ENCODE measurements around the gene REG4.

REG4 gene

GRCh38 chr1:119773711-119774241 is 37.5 kb downstream of the REG4 start:
- 33% methylated on average over 3 of the region's 3 CpGs for WGBS
- H2AK5ac ChIP-seq (ENCODE audit: low read length, severe bottlenecking) = no peak overlapping the region
- no peaks in the 10 kb centered on the region for H3K36me3 ChIP-seq (ENCODE audit: control insufficient read depth in 1 of 2, insufficient read depth in 2 of 2, low read depth in 1 of 2, low read length in 2 of 2)
- peak overlapping the region in 1 of 2 experiments; percentile 65 for H3K14ac ChIP-seq (ENCODE audit: low read length in 2 of 2)
- peaks cover 8% of the 10 kb centered on the region for H3K4me1 ChIP-seq (ENCODE audit: control insufficient read depth, insufficient read depth, low read depth, low read length)
- H3K4me3 ChIP-seq (ENCODE audit: insufficient read depth in 1 of 2, low read depth in 1 of 2, low read length in 2 of 2) = no peak overlapping the region
- H3K79me1 ChIP-seq (replicated peaks; ENCODE audit: low read length, poor library complexity, severe bottlenecking) = no peaks in the 10 kb centered on the region
- H3K4me2 ChIP-seq (ENCODE audit: low read length, poor library complexity, severe bottlenecking) = peak overlapping the region; percentile 10
- H2AFZ ChIP-seq (ENCODE audit: low read depth, low read length) = no peak overlapping the region
- no peak overlapping the region for H3K9ac ChIP-seq (ENCODE audit: low read length)
- no peak overlapping the region for H3K27ac ChIP-seq (ENCODE audit: low read length, poor library complexity, severe bottlenecking)
- H2BK120ac ChIP-seq (ENCODE audit: low read depth, low read length) = no peak overlapping the region
- H4K91ac ChIP-seq (ENCODE audit: low read length) = no peak overlapping the region
- peak overlapping the region in 1 of 2 experiments; percentile 65 for H3K18ac ChIP-seq (ENCODE audit: low read depth in 1 of 2, low read length in 2 of 2)
- no peak overlapping the region for H2BK5ac ChIP-seq (ENCODE audit: low read depth, low read length, poor library complexity, severe bottlenecking)
- H3K9me3 ChIP-seq (ENCODE audit: control insufficient read depth, low read length) = no peaks in the 10 kb centered on the region
- H3K4ac ChIP-seq (ENCODE audit: low read depth in 1 of 2, low read length in 2 of 2) = no peak overlapping the region
- H4K8ac ChIP-seq (ENCODE audit: low read length) = no peak overlapping the region
- H2BK12ac ChIP-seq (ENCODE audit: low read length in 2 of 2) = no peak overlapping the region
- no peak overlapping the region for H2BK15ac ChIP-seq (ENCODE audit: low read depth, poor library complexity, severe bottlenecking)
- peaks cover 0 to 18% of the 10 kb centered on the region in 2 experiments for H3K27me3 ChIP-seq (ENCODE audit: control insufficient read depth in 1 of 2, insufficient read depth in 1 of 2, low read length in 2 of 2)
- no peak overlapping the region for H3K23ac ChIP-seq (ENCODE audit: low read length in 2 of 2)
- peak; percentile 27 for DNase-seq

DNA sequence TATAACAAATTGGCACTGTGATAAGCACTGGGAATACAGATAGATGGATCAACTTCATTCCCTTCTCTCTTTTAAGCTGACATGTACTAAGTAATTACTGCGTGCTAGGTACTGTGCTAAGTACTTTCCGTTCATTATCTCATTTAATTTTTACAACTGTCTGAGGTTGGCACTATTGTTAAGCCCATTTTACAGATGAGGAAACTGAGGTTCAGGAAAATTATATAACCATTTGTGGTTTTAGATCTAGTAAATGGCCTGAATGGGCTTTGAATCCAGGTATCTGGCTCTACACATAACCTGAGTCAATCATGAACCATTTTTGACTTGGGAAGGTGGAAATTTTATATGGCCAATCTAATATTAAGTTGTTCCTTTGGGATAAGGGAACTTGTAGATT is 39.0 kb downstream of the REG4 start:
- H2AFZ ChIP-seq (ENCODE audit: low read depth, low read length) = no peak overlapping the region
- H3K4me1 ChIP-seq (ENCODE audit: control insufficient read depth, insufficient read depth, low read depth, low read length) = peaks cover 10% of the 10 kb centered on the region
- DNase-seq = no peak
- no peak overlapping the region for H3K9ac ChIP-seq (ENCODE audit: low read length)
- H3K4me2 ChIP-seq (ENCODE audit: low read length, poor library complexity, severe bottlenecking) = no peak overlapping the region
- H2BK120ac ChIP-seq (ENCODE audit: low read depth, low read length) = no peak overlapping the region
- H3K36me3 ChIP-seq (ENCODE audit: control insufficient read depth in 1 of 2, insufficient read depth in 2 of 2, low read depth in 1 of 2, low read length in 2 of 2) = no peaks in the 10 kb centered on the region
- no peaks in the 10 kb centered on the region for H3K9me3 ChIP-seq (ENCODE audit: control insufficient read depth, low read length)
- no peak overlapping the region for H3K18ac ChIP-seq (ENCODE audit: low read depth in 1 of 2, low read length in 2 of 2)
- H3K79me1 ChIP-seq (replicated peaks; ENCODE audit: low read length, poor library complexity, severe bottlenecking) = no peaks in the 10 kb centered on the region
- no peak overlapping the region for H3K4me3 ChIP-seq (ENCODE audit: insufficient read depth in 1 of 2, low read depth in 1 of 2, low read length in 2 of 2)
- H3K23ac ChIP-seq (ENCODE audit: low read length in 2 of 2) = no peak overlapping the region
- no peak overlapping the region for H2BK15ac ChIP-seq (ENCODE audit: low read depth, poor library complexity, severe bottlenecking)
- WGBS = no CpG with 5 or more reads among the region's 2 CpGs
- H4K8ac ChIP-seq (ENCODE audit: low read length) = no peak overlapping the region
- H2BK12ac ChIP-seq (ENCODE audit: low read length in 2 of 2) = no peak overlapping the region
- no peak overlapping the region for H3K14ac ChIP-seq (ENCODE audit: low read length in 2 of 2)
- peaks cover 1 to 23% of the 10 kb centered on the region in 2 experiments for H3K27me3 ChIP-seq (ENCODE audit: control insufficient read depth in 1 of 2, insufficient read depth in 1 of 2, low read length in 2 of 2)
- no peak overlapping the region for H2AK5ac ChIP-seq (ENCODE audit: low read length, severe bottlenecking)
- no peak overlapping the region for H2BK5ac ChIP-seq (ENCODE audit: low read depth, low read length, poor library complexity, severe bottlenecking)
- H4K91ac ChIP-seq (ENCODE audit: low read length) = no peak overlapping the region
- H3K27ac ChIP-seq (ENCODE audit: low read length, poor library complexity, severe bottlenecking) = no peak overlapping the region
- H3K4ac ChIP-seq (ENCODE audit: low read depth in 1 of 2, low read length in 2 of 2) = no peak overlapping the region

GRCh38 chr1:119771770-119772169 is 39.5 kb downstream of the REG4 start:
- no peak overlapping the region for H2BK5ac ChIP-seq (ENCODE audit: low read depth, low read length, poor library complexity, severe bottlenecking)
- peaks cover 10% of the 10 kb centered on the region for H3K4me1 ChIP-seq (ENCODE audit: control insufficient read depth, insufficient read depth, low read depth, low read length)
- H3K18ac ChIP-seq (ENCODE audit: low read depth in 1 of 2, low read length in 2 of 2) = no peak overlapping the region
- peaks cover 7 to 28% of the 10 kb centered on the region in 2 experiments for H3K27me3 ChIP-seq (ENCODE audit: control insufficient read depth in 1 of 2, insufficient read depth in 1 of 2, low read length in 2 of 2)
- H4K8ac ChIP-seq (ENCODE audit: low read length) = no peak overlapping the region
- H3K14ac ChIP-seq (ENCODE audit: low read length in 2 of 2) = no peak overlapping the region
- H2AK5ac ChIP-seq (ENCODE audit: low read length, severe bottlenecking) = no peak overlapping the region
- H2BK120ac ChIP-seq (ENCODE audit: low read depth, low read length) = no peak overlapping the region
- H2BK15ac ChIP-seq (ENCODE audit: low read depth, poor library complexity, severe bottlenecking) = no peak overlapping the region
- no peak overlapping the region for H3K4ac ChIP-seq (ENCODE audit: low read depth in 1 of 2, low read length in 2 of 2)
- no peak overlapping the region for H3K23ac ChIP-seq (ENCODE audit: low read length in 2 of 2)
- H3K36me3 ChIP-seq (ENCODE audit: control insufficient read depth in 1 of 2, insufficient read depth in 2 of 2, low read depth in 1 of 2, low read length in 2 of 2) = no peaks in the 10 kb centered on the region
- WGBS = 98% methylated on average over 2 of the region's 3 CpGs
- H3K9ac ChIP-seq (ENCODE audit: low read length) = no peak overlapping the region
- DNase-seq = no peak
- no peaks in the 10 kb centered on the region for H3K79me1 ChIP-seq (replicated peaks; ENCODE audit: low read length, poor library complexity, severe bottlenecking)
- no peak overlapping the region for H3K4me3 ChIP-seq (ENCODE audit: insufficient read depth in 1 of 2, low read depth in 1 of 2, low read length in 2 of 2)
- no peak overlapping the region for H2AFZ ChIP-seq (ENCODE audit: low read depth, low read length)
- H3K4me2 ChIP-seq (ENCODE audit: low read length, poor library complexity, severe bottlenecking) = no peak overlapping the region
- no peak overlapping the region for H2BK12ac ChIP-seq (ENCODE audit: low read length in 2 of 2)
- no peaks in the 10 kb centered on the region for H3K9me3 ChIP-seq (ENCODE audit: control insufficient read depth, low read length)
- H4K91ac ChIP-seq (ENCODE audit: low read length) = no peak overlapping the region
- no peak overlapping the region for H3K27ac ChIP-seq (ENCODE audit: low read length, poor library complexity, severe bottlenecking)

DNA sequence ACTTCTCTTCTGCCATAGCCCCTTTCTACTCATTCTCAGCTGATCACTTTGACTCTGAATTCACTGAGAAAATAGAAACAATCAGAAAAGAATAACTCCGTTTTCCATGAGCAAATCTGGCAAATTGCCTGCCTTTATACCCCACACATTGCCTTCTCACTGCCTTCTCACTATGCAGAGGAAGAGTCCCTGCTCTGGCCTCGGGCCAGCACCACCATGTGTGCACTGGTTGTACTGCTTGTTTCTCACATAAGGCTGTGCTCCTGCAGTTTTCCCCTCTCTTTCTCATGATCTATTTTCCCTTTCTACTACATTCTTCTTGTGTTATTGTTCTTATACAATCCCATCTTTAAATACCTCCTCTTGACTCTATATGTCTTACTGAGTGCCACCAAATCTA is 40.2 kb downstream of the REG4 start:
- peaks cover 10% of the 10 kb centered on the region for H3K4me1 ChIP-seq (ENCODE audit: control insufficient read depth, insufficient read depth, low read depth, low read length)
- no peak overlapping the region for H3K18ac ChIP-seq (ENCODE audit: low read depth in 1 of 2, low read length in 2 of 2)
- no peak overlapping the region for H3K27ac ChIP-seq (ENCODE audit: low read length, poor library complexity, severe bottlenecking)
- WGBS = 71% methylated on average over 2 of the region's 2 CpGs
- H2AK5ac ChIP-seq (ENCODE audit: low read length, severe bottlenecking) = no peak overlapping the region
- no peaks in the 10 kb centered on the region for H3K79me1 ChIP-seq (replicated peaks; ENCODE audit: low read length, poor library complexity, severe bottlenecking)
- no peak overlapping the region for H2BK15ac ChIP-seq (ENCODE audit: low read depth, poor library complexity, severe bottlenecking)
- H4K91ac ChIP-seq (ENCODE audit: low read length) = no peak overlapping the region
- H3K9me3 ChIP-seq (ENCODE audit: control insufficient read depth, low read length) = no peaks in the 10 kb centered on the region
- no peak overlapping the region for H2AFZ ChIP-seq (ENCODE audit: low read depth, low read length)
- no peaks in the 10 kb centered on the region for H3K36me3 ChIP-seq (ENCODE audit: control insufficient read depth in 1 of 2, insufficient read depth in 2 of 2, low read depth in 1 of 2, low read length in 2 of 2)
- H3K4me3 ChIP-seq (ENCODE audit: insufficient read depth in 1 of 2, low read depth in 1 of 2, low read length in 2 of 2) = no peak overlapping the region
- no peak overlapping the region for H3K23ac ChIP-seq (ENCODE audit: low read length in 2 of 2)
- H3K4ac ChIP-seq (ENCODE audit: low read depth in 1 of 2, low read length in 2 of 2) = no peak overlapping the region
- H3K27me3 ChIP-seq (ENCODE audit: control insufficient read depth in 1 of 2, insufficient read depth in 1 of 2, low read length in 2 of 2) = peaks cover 11 to 35% of the 10 kb centered on the region in 2 experiments
- no peak overlapping the region for H3K4me2 ChIP-seq (ENCODE audit: low read length, poor library complexity, severe bottlenecking)
- H4K8ac ChIP-seq (ENCODE audit: low read length) = no peak overlapping the region
- H2BK120ac ChIP-seq (ENCODE audit: low read depth, low read length) = no peak overlapping the region
- DNase-seq = no peak
- H3K9ac ChIP-seq (ENCODE audit: low read length) = no peak overlapping the region
- H2BK5ac ChIP-seq (ENCODE audit: low read depth, low read length, poor library complexity, severe bottlenecking) = no peak overlapping the region
- no peak overlapping the region for H2BK12ac ChIP-seq (ENCODE audit: low read length in 2 of 2)
- no peak overlapping the region for H3K14ac ChIP-seq (ENCODE audit: low read length in 2 of 2)
